Endothelial cell of umbilical vein (primary cell): Measurements from ENCODE around the gene CD34. TPM values are rescaled to one million over a fixed set of nuclear protein-coding genes. Genes with fewer than 3 reads are reported as not detected.

Experiments used
- BruUV-seq: library from RNA; stranded (reverse); fragments of 400-500 nt; replicated peaks from 2 replicates; lab custom pipeline; 2021; lab: Mats Ljungman, UMichigan
- CTCF ChIA-PET: fragments of 300-600, 350-600 bp; sonication (Branson Sonifier 250); formaldehyde crosslinking; loops from one replicate; lab custom pipeline; 2021; ENCODE audit warnings: antibody characterized with exemption, inconsistent platforms; lab: Charles Lee
- POLR2A ChIA-PET: fragments of 300-600, 350-600 bp; sonication (Branson Sonifier 250); formaldehyde crosslinking; loops from one replicate; lab custom pipeline; 2021; ENCODE audit warnings: antibody characterized with exemption, inconsistent platforms; lab: Charles Lee
- DNase-seq: peaks from one replicate; pipeline ENCODE4 v3.0.0-alpha.2; 2011; ENCODE audit warnings: low read depth, low spot score
- FAIRE-seq: peaks from 2 replicates; lab custom pipeline; 2011; peaks lifted over from hg19 to GRCh38; lab: Jason Lieb, UNC
- H2AFZ ChIP-seq: 2 replicates; pipeline ENCODE4 v1.6.0; 2012; ENCODE audit warnings: low read depth, low read length, control low read depth, inconsistent platforms
- H3K27ac ChIP-seq: 2 replicates; pipeline ENCODE4 v1.5.1; 2011; ENCODE audit warnings: low read depth, mild to moderate bottlenecking, control low read depth, low read length, moderate library complexity; ENCODE audit not compliant: insufficient read depth
- H3K27me3 ChIP-seq, 2 experiments: 2 replicates each; pipeline versions ENCODE4 v1.6.0 to v1.6.1; 2011; ENCODE audit warnings: low read length in 2 of 2, mixed read lengths in 1 of 2; ENCODE audit not compliant: control insufficient read depth in 2 of 2, insufficient read depth in 2 of 2
- H3K36me3 ChIP-seq, 2 experiments: 2 replicates in 1 of 2; 3 replicates in 1 of 2; pipeline ENCODE4 v1.5.1; 2011; ENCODE audit warnings: low read length in 2 of 2, mild to moderate bottlenecking in 1 of 2, moderate library complexity in 1 of 2; ENCODE audit not compliant: control insufficient read depth in 2 of 2, insufficient read depth in 2 of 2; ENCODE audit errors: extremely low read depth in 1 of 2
- H3K4me1 ChIP-seq: 3 replicates; pipeline ENCODE4 v1.5.1; 2011; ENCODE audit warnings: mild to moderate bottlenecking, low read length; ENCODE audit not compliant: control insufficient read depth, insufficient read depth; ENCODE audit errors: extremely low read depth
- H3K4me2 ChIP-seq: 2 replicates; pipeline ENCODE4 v1.6.1; 2011; ENCODE audit warnings: low read length, control low read depth, mixed read lengths; ENCODE audit not compliant: insufficient read depth
- H3K4me3 ChIP-seq, 3 experiments: fragments of 200-600 bp in 1 of 3; sonication (generic), shearing (Covaris generic) in 1 of 3; replicated peaks in 1 of 3; 2 replicates each; pipeline ENCODE4 v1.5.1; 2011 to 2016; ENCODE audit warnings: control low read depth in 3 of 3, low read length in 3 of 3, mild to moderate bottlenecking in 2 of 3, inconsistent platforms in 1 of 3, low read depth in 1 of 3, moderate library complexity in 1 of 3; ENCODE audit not compliant: insufficient read depth in 1 of 3
- H3K79me2 ChIP-seq: 2 replicates; pipeline ENCODE4 v1.6.0; 2012; ENCODE audit warnings: low read length, inconsistent platforms; ENCODE audit not compliant: control insufficient read depth, insufficient read depth
- H3K9ac ChIP-seq: replicated peaks from 2 replicates; pipeline ENCODE3; 2011; ENCODE audit warnings: low read length, control low read depth; ENCODE audit not compliant: insufficient read depth; ENCODE audit errors: extremely low read depth
- H3K9me1 ChIP-seq: replicated peaks from 3 replicates; pipeline ENCODE4 v1.6.0; 2011; ENCODE audit warnings: mild to moderate bottlenecking, low read length; ENCODE audit not compliant: control insufficient read depth, insufficient read depth; ENCODE audit errors: extremely low read depth
- H3K9me3 ChIP-seq: replicated peaks from 2 replicates; pipeline ENCODE4 v1.5.1; 2012; ENCODE audit warnings: low read length, inconsistent platforms; ENCODE audit not compliant: control insufficient read depth, insufficient read depth
- H4K20me1 ChIP-seq: replicated peaks from 2 replicates; pipeline ENCODE3; 2011; ENCODE audit warnings: mild to moderate bottlenecking, low read length; ENCODE audit not compliant: control insufficient read depth, insufficient read depth; ENCODE audit errors: extremely low read depth
- CTCF ChIP-seq, 2 donors: IDR thresholded peaks; 1 replicate in 1 of 2; 2 replicates in 1 of 2; pipeline ENCODE4 v1.5.1; 2011; ENCODE audit warnings: low read length in 2 of 2, mild to moderate bottlenecking in 2 of 2, moderate library complexity in 2 of 2, control low read depth in 1 of 2, inconsistent platforms in 1 of 2, low read depth in 1 of 2; ENCODE audit not compliant: insufficient read depth in 1 of 2; ENCODE audit errors: extremely low read depth in 1 of 2
- EZH2 ChIP-seq: IDR thresholded peaks from 2 replicates; pipeline ENCODE4 v1.6.1; 2012; ENCODE audit warnings: borderline replicate concordance, low read depth, mild to moderate bottlenecking, moderate library complexity, low read length, inconsistent platforms; ENCODE audit not compliant: severe bottlenecking
- FOS ChIP-seq: IDR thresholded peaks from 2 replicates; pipeline ENCODE4 v1.6.1; 2011; ENCODE audit warnings: mild to moderate bottlenecking, low read length, moderate library complexity, borderline replicate concordance; ENCODE audit not compliant: insufficient read depth
- GATA2 ChIP-seq: IDR thresholded peaks from 2 replicates; pipeline ENCODE4 v1.7.0; 2011; ENCODE audit warnings: low read depth, mild to moderate bottlenecking, moderate library complexity, mixed read lengths, low read length; ENCODE audit not compliant: insufficient read length, insufficient read depth
- JUN ChIP-seq: IDR thresholded peaks from 2 replicates; pipeline ENCODE4 v1.6.1; 2011; ENCODE audit warnings: borderline replicate concordance, low read depth; ENCODE audit not compliant: insufficient read length, insufficient read depth
- MYC ChIP-seq: IDR thresholded peaks from one replicate; pipeline ENCODE4 v1.6.1; 2011; ENCODE audit warnings: mild to moderate bottlenecking, low read depth, low read length
- POLR2A ChIP-seq: IDR thresholded peaks from 2 replicates; pipeline ENCODE4 v1.6.1; 2012; ENCODE audit warnings: low read depth, mild to moderate bottlenecking, control low read depth, low read length
- POLR2AphosphoS5 ChIP-seq: IDR thresholded peaks from 2 replicates; pipeline ENCODE4 v1.6.1; 2012; ENCODE audit warnings: low read depth, mild to moderate bottlenecking, control low read depth, low read length, moderate library complexity; ENCODE audit not compliant: insufficient read depth
- dilution Hi-C: fragments of 300-500 bp; cut with MboI; formaldehyde crosslinking; loops from one replicate; pipeline ENCODE4 v1.15.0; 2019; ENCODE audit warnings: low sequenced_read_pairs; ENCODE audit not compliant: extremely low pct_ligation_motif_present
- intact Hi-C: fragments of 100-400 bp; cut with micrococcal nuclease; formaldehyde crosslinking; loops from one replicate; pipeline ENCODE4 v1.10.0; 2022
- polyA plus RNA-seq, 4 experiments: library from polyadenylated mRNA; depleted of rRNA in 3 of 4; stranded (reverse) in 3 of 4; unstranded in 1 of 4; fragments of >200 nt; gene quantifications; 2 replicates each; pipeline versions ENCODE4 v1.2.1 to v1.2.3, GENCODE V29; 2011 to 2012; ENCODE audit warnings: missing spikeins in 1 of 4
- total RNA-seq: library from RNA; stranded (reverse); gene quantifications from 2 replicates; pipeline ENCODE4 v1.2.3, GENCODE V29; 2021
- TF ChIP-seq, protein P1 (sequence below): IDR thresholded peaks from 2 replicates; pipeline ENCODE4 v1.6.1; 2011; ENCODE audit not compliant: insufficient read depth, insufficient read length

The CD34 gene
- total and polyA plus RNA-seq, 2 donors (not counting 3 experiments of a cell fraction or from before 2014, with no cell fraction given): 102 to 174 TPM

DNA sequence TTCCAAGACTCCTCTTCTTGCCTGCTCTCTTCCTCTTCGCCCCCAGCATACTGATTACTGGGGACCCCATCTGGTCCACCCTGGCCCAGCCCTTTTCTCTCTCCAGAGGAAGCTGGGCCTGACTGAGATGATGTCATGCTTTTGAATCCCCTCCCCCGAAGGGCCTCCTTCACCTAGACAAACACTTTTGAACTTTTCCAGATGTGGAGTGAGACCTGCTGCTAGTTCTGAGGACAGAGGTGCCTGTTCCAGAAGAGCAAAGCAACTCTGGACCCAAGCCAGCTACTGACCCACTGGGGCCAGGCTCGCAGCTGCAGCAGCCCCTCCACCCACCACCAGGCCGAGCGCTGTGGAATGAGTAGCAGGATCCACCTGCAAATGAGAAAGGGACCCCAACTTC lies 8.4 kb downstream of the CD34 start:
- H3K36me3 ChIP-seq: no peaks in the 10 kb centered on the region
- no peaks in the 10 kb centered on the region for H3K9me3 ChIP-seq
- H3K27ac ChIP-seq: no peak overlapping the region
- dilution Hi-C loops (no loop called here), intact Hi-C loops (no loop called here)
- H3K27me3 ChIP-seq: no peaks in the 10 kb centered on the region
- ChIA-PET POLR2A (no interaction called here), CTCF (interaction anchor here (1.1 to 2.2 kb wide), 2 partner anchors 17 kb away, joined by 4 to 9 read pairs; no protein-coding TSS in a partner anchor)
- H3K9me1 ChIP-seq: no peaks in the 10 kb centered on the region
- no peak for FAIRE-seq
- no peaks in the 10 kb centered on the region for H4K20me1 ChIP-seq
- H3K4me1 ChIP-seq: peaks cover 2% of the 10 kb centered on the region
- no peak for DNase-seq
- no peak overlapping the region for H3K4me2 ChIP-seq
- no peak overlapping the region for H2AFZ ChIP-seq
- no peak for TF ChIP-seq JUN
- no peak for TF ChIP-seq POLR2A
- TF ChIP-seq FOS: no peak
- no peak for TF ChIP-seq POLR2AphosphoS5
- TF ChIP-seq EZH2: no peak
- TF ChIP-seq, protein P1, sequence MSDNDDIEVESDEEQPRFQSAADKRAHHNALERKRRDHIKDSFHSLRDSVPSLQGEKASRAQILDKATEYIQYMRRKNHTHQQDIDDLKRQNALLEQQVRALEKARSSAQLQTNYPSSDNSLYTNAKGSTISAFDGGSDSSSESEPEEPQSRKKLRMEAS: no peak
- TF ChIP-seq MYC: no peak
- TF ChIP-seq GATA2: no peak
- TF ChIP-seq CTCF (IDR thresholded peaks at IDR 0.05; ENCODE audit: extremely low read depth in 1 of 2, insufficient read depth in 1 of 2, low read depth in 1 of 2, low read length in 2 of 2): no peak
- no TSS peak for BruUV-seq
- no peak overlapping the region for H3K9ac ChIP-seq
- no peaks in the 10 kb centered on the region for H3K79me2 ChIP-seq
- no peak overlapping the region for H3K4me3 ChIP-seq
